ENCODE measurements around the gene RAD51. TPM values are rescaled to one million over a fixed set of nuclear protein-coding genes. Genes with fewer than 3 reads are reported as not detected.

Gene RAD51
- total RNA-seq, 1 donor = 12.1 TPM

DNA sequence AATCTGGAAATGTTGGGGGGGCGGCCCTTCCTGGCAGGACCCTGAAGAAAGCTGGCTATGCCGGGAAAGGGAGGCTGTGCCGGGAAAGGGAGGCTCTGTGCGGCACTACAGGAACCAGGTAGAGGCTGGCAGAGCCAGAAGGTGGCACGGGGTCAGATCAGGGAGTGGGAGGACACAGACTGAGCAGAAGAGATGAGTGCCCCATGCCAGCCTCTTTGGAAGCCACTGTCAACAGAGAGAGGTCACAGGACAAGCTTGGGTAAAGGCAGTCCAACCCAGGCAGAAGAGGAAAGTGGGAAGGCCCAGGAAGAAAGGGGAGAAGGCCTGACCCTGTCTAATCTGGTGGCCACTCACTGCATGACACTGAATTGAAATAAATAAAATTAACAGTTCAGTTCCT lies 76.3 kb downstream of the RAD51 start:
- H3K4me3 ChIP-seq (ENCODE audit: low read depth, low read length) = no peak overlapping the region
- TF ChIP-seq, protein P1, sequence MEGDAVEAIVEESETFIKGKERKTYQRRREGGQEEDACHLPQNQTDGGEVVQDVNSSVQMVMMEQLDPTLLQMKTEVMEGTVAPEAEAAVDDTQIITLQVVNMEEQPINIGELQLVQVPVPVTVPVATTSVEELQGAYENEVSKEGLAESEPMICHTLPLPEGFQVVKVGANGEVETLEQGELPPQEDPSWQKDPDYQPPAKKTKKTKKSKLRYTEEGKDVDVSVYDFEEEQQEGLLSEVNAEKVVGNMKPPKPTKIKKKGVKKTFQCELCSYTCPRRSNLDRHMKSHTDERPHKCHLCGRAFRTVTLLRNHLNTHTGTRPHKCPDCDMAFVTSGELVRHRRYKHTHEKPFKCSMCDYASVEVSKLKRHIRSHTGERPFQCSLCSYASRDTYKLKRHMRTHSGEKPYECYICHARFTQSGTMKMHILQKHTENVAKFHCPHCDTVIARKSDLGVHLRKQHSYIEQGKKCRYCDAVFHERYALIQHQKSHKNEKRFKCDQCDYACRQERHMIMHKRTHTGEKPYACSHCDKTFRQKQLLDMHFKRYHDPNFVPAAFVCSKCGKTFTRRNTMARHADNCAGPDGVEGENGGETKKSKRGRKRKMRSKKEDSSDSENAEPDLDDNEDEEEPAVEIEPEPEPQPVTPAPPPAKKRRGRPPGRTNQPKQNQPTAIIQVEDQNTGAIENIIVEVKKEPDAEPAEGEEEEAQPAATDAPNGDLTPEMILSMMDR (IDR thresholded peaks at IDR 0.05; ENCODE audit: insufficient read depth, low read length) = no peak
- no peak for DNase-seq (ENCODE audit: low read depth)

DNA sequence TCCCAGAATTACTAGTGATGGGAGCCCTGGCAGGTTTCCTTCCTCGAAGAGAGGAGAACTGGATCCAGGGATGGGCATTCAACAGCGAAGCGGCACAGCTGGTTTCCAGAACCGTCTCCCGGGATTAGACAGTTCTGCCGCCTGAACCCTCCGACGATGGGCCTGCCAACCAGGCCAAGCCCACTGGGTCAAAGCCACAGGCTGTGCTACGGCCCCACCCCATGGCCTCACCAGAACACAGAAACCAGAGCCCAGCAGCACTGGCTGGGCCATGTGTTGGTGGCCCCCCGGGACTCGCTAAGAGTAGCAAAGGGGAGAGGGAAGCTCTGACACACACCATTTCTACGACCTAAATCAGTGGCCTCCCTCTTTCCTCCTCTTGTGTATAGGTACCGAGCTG lies 77.0 kb downstream of the RAD51 start:
- no peak for DNase-seq (ENCODE audit: low read depth)
- TF ChIP-seq, protein P1 (IDR thresholded peaks at IDR 0.05; ENCODE audit: insufficient read depth, low read length) = no peak
- no peak overlapping the region for H3K4me3 ChIP-seq (ENCODE audit: low read depth, low read length)

DNA sequence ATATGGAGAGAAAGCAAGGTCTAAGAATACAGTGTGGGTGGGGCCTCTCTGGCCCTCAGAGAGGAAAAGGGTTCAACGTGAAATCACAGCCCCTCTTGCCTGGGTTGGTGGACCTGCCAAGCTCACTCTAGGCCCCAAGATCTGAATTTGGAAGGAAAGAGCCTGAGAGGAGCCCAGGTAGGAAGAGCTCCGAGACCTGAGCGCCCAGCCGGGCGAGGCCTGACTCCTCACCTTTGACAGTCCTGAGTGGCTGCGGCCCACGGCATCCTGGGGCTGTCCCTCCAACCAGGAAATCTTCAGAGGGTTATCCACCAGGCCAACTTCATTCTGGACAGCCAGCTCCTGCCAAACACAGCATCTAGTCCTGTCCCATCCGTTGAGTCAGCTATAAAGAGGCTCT lies 78.5 kb downstream of the RAD51 start:
- TF ChIP-seq, protein P1 (IDR thresholded peaks at IDR 0.05; ENCODE audit: insufficient read depth, low read length) = no peak
- H3K4me3 ChIP-seq (ENCODE audit: low read depth, low read length) = no peak overlapping the region
- DNase-seq (ENCODE audit: low read depth) = no peak

DNA sequence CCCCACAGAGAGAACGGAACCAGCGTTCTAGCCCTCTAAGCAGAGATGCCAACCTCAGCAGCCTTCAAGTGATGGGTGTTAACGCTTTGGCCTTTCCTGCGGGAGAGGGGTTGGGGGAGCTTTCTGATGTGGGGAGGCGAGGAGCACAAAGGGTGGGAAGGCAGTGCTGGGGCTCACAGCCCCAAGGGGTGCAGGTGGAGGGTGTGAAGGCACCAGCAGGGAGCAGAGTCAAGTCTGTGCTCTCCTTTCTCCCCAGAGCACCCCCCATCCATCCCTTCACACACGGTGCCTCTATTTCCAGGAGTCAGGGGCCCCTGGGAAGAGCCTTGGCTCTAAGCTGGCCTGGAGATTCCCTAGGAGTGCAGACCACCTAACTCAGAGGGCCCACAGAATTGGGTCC lies 78.9 kb downstream of the RAD51 start:
- TF ChIP-seq, protein P1 (IDR thresholded peaks at IDR 0.05; ENCODE audit: insufficient read depth, low read length) = no peak
- DNase-seq (ENCODE audit: low read depth) = no peak
- H3K4me3 ChIP-seq (ENCODE audit: low read depth, low read length) = no peak overlapping the region

DNA sequence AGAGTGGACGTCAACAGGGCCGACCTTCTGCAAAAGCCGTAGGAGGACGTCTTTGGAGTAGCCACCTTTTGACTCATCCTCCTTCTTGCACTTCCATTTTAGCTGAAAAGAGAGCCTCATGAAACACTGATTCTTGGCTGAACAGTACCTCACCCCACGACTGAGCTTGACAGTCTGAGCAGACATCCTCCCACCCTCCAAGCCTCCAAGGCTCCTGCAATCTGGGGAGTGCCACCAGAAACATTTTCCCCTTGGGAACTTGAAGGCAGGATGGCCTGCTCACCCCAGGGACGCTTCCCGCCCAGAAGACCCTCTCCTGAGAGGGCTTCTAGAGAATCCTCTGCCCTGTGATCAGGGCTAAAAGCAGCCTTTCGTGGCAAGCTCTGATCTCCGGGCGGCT lies 80.0 kb downstream of the RAD51 start:
- no peak for DNase-seq (ENCODE audit: low read depth)
- no peak overlapping the region for H3K4me3 ChIP-seq (ENCODE audit: low read depth, low read length)
- TF ChIP-seq, protein P1 (IDR thresholded peaks at IDR 0.05; ENCODE audit: insufficient read depth, low read length) = no peak

DNA sequence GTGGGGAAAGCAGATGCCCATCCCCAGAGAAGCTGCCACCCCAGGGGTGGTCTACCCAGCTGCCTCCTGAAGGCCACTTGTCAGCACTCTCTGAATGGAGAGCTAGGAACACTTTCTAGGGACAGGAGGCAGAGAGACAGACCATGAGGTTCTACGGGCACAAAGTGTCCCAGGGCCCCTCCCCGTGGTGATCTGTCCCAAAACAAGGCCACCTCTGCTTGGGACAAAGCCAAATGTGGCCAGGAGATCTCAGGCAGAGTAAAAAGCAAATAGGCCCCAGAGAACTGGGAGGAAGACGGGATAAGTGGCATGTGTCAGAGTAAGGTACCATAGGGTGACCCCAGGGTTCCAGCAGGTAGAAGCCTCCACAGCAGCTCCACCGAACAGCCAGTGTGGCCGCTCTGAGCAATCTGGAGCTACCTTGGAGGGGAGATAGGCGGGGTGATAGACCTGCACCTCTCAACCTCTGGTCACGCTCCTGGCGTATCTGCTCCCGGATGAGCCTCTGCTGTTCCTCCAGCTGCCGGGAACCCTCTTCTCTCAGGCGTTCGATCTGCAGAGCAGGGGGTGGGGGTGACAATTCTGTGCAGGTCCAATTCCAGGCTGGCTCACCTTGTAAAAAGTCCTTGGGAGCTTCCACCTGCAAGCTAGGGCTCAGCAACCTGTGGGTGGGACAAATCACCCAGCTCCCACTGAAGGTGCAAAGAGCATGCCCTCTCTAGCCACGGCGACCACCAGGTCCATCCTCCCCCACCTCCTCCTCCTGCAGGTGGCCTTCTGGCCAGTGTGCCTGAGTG lies 81.0 kb downstream of the RAD51 start:
- no peak for DNase-seq (ENCODE audit: low read depth)
- TF ChIP-seq, protein P1 (IDR thresholded peaks at IDR 0.05; ENCODE audit: insufficient read depth, low read length) = no peak

More for the DNA sequence above, 81.0 kb downstream of the RAD51 start:
- no peak overlapping the region for H3K4me3 ChIP-seq (ENCODE audit: low read depth, low read length)
